ENCODE measurements around the gene CMKLR1. TPM values are rescaled to one million over a fixed set of nuclear protein-coding genes. Genes with fewer than 3 reads are reported as not detected.

Gene CMKLR1
- total and polyA plus RNA-seq, 10 of the 15 experiments (the other 5 are each of a cell fraction or from before 2014, with no cell fraction given), result 13.8 to 52.3 (median 26.2) TPM

DNA sequence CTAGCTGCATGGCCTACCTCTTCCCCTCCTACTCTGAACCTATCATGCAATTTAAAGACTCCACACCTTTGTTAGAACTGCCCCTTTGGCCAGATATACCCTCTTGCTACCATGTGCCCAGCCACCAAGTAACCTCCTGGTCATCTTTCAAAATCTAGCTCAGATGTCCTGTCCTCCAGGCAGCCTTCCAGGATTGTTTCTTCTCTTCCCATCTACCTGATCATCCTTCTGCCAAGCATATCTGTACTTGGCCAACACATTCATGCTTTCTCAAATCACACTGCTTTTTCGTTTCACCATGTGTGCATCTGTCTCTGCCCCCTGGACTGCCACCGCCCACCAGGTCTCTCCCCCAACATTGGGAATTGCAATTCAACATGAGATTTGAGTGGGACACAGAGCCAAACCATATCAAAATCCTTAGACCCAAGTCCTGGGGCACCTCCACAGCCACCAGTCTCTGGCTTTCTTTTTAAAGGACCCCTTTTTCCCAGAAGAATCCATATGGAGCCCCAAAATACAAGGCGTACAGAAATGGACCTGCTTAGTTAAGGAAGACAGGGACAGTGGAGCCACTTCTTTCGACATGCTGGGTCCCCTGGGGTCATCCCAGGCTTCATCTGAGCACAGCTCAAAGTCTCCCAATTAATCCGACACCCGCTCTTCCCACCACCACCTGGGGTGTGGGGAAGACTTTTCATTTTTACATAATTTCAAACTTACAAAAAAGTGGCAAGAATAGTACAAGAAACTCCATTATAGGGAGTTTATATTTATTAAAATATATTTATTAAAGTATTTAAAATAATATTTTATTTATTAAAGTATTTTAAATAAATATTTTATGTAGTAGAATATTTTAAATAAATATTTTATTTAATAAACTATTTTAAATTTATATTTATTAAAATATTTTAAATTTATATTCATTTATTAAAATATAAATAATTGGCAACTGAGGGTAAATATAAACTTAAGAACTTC is 7.9 kb upstream of the CMKLR1 start:
- intact Hi-C loops (cut with micrococcal nuclease; ENCODE audit: unreplicated experiment) (no loop called here), in situ Hi-C loops (cut with MboI) (no loop called here)
- no peak for DNase-seq (ENCODE audit: low read depth, low spot score)
- ChIA-PET POLR2A (no interaction called here), SMC1A (ENCODE audit: uncharacterized antibody, unreplicated experiment) (interaction anchor here (0.6 to 1.0 kb wide), 2 partner anchors 50 to 359 kb away, joined by 3 read pairs; no protein-coding TSS in a partner anchor), CTCF (interaction anchor here (0.8 kb wide), 1 partner anchor 10 kb away, joined by 3 read pairs; no protein-coding TSS in a partner anchor), RAD21 (ENCODE audit: unreplicated experiment) (no interaction called here)
- H3K4me1 ChIP-seq (ENCODE audit: control insufficient read depth, insufficient read depth, low read length), result no peaks in the 10 kb centered on the region
- no peak for ATAC-seq
- BruUV-seq (replicated peaks), result no TSS peak
- no peaks in the 10 kb centered on the region for H4K20me1 ChIP-seq (ENCODE audit: control insufficient read depth, insufficient read depth)
- H3K9ac ChIP-seq (ENCODE audit: control insufficient read depth, insufficient read depth, low read length), result no peak overlapping the region
- H3K4me3 ChIP-seq, result no peak overlapping the region
- peaks cover 3% of the 10 kb centered on the region; the same call in 2 of the 3 replicates for H3K9me3 ChIP-seq (replicated peaks; ENCODE audit: control insufficient read depth, insufficient read depth, low read length)
- H3K79me2 ChIP-seq (ENCODE audit: control insufficient read depth, insufficient read depth, low read length), result no peaks in the 10 kb centered on the region
- no peaks in the 10 kb centered on the region for H3K36me3 ChIP-seq (ENCODE audit: control insufficient read depth in 2 of 2, insufficient read depth in 2 of 2, low read length in 1 of 2)
- no peaks in the 10 kb centered on the region for H3K27me3 ChIP-seq (replicated peaks in 1 of 2; ENCODE audit: control insufficient read depth in 2 of 2, insufficient read depth in 2 of 2, low read length in 1 of 2)
- no peak overlapping the region for H3K4me2 ChIP-seq (ENCODE audit: control insufficient read depth, insufficient read depth)
- no peak for FAIRE-seq
- H2AFZ ChIP-seq (ENCODE audit: control insufficient read depth, low read depth, low read length), result no peak overlapping the region
- 69% methylated on average over 6 of the region's 6 CpGs for WGBS (ENCODE audit: insufficient coverage, insufficient replicate concordance, low lambda C conversion rate, missing lambda C conversion rate)
- no peak overlapping the region for H3K27ac ChIP-seq (ENCODE audit: control insufficient read depth, insufficient read depth)
- TF ChIP-seq STAT1 (conservative IDR thresholded peaks at IDR 0.05), result no peak
- no peak for TF ChIP-seq POU2F2 (IDR thresholded peaks at IDR 0.05; ENCODE audit: borderline replicate concordance, low read depth, low read length)
- no peak for TF ChIP-seq ATF2 (IDR thresholded peaks at IDR 0.05; ENCODE audit: low read length)
- TF ChIP-seq RAD51 (IDR thresholded peaks at IDR 0.05), result no peak
- TF ChIP-seq GABPA (IDR thresholded peaks at IDR 0.05; ENCODE audit: low read depth), result no peak
- TF ChIP-seq, protein P1, sequence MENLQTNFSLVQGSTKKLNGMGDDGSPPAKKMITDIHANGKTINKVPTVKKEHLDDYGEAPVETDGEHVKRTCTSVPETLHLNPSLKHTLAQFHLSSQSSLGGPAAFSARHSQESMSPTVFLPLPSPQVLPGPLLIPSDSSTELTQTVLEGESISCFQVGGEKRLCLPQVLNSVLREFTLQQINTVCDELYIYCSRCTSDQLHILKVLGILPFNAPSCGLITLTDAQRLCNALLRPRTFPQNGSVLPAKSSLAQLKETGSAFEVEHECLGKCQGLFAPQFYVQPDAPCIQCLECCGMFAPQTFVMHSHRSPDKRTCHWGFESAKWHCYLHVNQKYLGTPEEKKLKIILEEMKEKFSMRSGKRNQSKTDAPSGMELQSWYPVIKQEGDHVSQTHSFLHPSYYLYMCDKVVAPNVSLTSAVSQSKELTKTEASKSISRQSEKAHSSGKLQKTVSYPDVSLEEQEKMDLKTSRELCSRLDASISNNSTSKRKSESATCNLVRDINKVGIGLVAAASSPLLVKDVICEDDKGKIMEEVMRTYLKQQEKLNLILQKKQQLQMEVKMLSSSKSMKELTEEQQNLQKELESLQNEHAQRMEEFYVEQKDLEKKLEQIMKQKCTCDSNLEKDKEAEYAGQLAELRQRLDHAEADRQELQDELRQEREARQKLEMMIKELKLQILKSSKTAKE (IDR thresholded peaks at IDR 0.05; ENCODE audit: low read depth, poor library complexity, severe bottlenecking), result no peak
- no peak for TF ChIP-seq CUX1 (IDR thresholded peaks at IDR 0.05; ENCODE audit: insufficient replicate concordance, low read depth, low read length)
- TF ChIP-seq, protein P2, sequence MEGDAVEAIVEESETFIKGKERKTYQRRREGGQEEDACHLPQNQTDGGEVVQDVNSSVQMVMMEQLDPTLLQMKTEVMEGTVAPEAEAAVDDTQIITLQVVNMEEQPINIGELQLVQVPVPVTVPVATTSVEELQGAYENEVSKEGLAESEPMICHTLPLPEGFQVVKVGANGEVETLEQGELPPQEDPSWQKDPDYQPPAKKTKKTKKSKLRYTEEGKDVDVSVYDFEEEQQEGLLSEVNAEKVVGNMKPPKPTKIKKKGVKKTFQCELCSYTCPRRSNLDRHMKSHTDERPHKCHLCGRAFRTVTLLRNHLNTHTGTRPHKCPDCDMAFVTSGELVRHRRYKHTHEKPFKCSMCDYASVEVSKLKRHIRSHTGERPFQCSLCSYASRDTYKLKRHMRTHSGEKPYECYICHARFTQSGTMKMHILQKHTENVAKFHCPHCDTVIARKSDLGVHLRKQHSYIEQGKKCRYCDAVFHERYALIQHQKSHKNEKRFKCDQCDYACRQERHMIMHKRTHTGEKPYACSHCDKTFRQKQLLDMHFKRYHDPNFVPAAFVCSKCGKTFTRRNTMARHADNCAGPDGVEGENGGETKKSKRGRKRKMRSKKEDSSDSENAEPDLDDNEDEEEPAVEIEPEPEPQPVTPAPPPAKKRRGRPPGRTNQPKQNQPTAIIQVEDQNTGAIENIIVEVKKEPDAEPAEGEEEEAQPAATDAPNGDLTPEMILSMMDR (IDR thresholded peaks at IDR 0.05 in 2 of 3, conservative IDR thresholded peaks at IDR 0.05 in 1 of 3; ENCODE audit: control insufficient read depth in 2 of 3, extremely low read depth in 1 of 3, insufficient read depth in 1 of 3, low read depth in 3 of 3, low read length in 3 of 3), result no peak
- no peak for TF ChIP-seq ZNF622 (IDR thresholded peaks at IDR 0.05)
